Lower leg skin (tissue), 4 donors: Measurements from ENCODE around the gene TTN. TPM values are rescaled to one million over a fixed set of nuclear protein-coding genes. Genes with fewer than 3 reads are reported as not detected.

Experiments
- DNase-seq, 2 donors: peaks; one replicate each; pipeline ENCODE4 v3.0.0-alpha.2; 2019; ENCODE audit warnings: low spot score in 2 of 2
- H3K4me3 ChIP-seq: fragments of 200-600 bp; sonication (generic); 2 replicates; pipeline ENCODE4 v1.5.1; 2017; ENCODE audit warnings: mild to moderate bottlenecking, low read depth; ENCODE audit not compliant: poor library complexity, severe bottlenecking
- POLR2A ChIP-seq, 2 donors: fragments of 450-650 bp; IDR thresholded peaks; one replicate each; pipeline ENCODE4 v1.6.1; 2016 to 2017; ENCODE audit warnings: antibody characterized with exemption in 2 of 2, mild to moderate bottlenecking in 1 of 2, moderate library complexity in 1 of 2
- WGBS, 2 donors: methylation state at CpG; one replicate each; pipeline ENCODE4 v1.1.5; 2018; 5-methylcytosine and 5-hydroxymethylcytosine counted together
- intact Hi-C: fragments of 100-400 bp; cut with DNase I; formaldehyde crosslinking; loops from one replicate; pipeline ENCODE4 v1.15.0; 2023; ENCODE audit warnings: low total_unique reads
- total RNA-seq, 4 donors: library from RNA; depleted of rRNA; stranded (reverse); fragments of >200 nt; gene quantifications; one replicate each; pipeline ENCODE4 v1.1.0, GENCODE V29; 2016
- TF ChIP-seq, protein P1 (sequence below), 3 donors: fragments of 450-650 bp; IDR thresholded peaks; one replicate each; pipeline ENCODE4 v1.5.1; 2016; ENCODE audit warnings: antibody characterized with exemption in 3 of 3, mild to moderate bottlenecking in 3 of 3, moderate library complexity in 2 of 3

The TTN gene
- total RNA-seq, 4 donors from 2014 or later, result 0.25 to 2.4 (median 0.74) TPM

DNA sequence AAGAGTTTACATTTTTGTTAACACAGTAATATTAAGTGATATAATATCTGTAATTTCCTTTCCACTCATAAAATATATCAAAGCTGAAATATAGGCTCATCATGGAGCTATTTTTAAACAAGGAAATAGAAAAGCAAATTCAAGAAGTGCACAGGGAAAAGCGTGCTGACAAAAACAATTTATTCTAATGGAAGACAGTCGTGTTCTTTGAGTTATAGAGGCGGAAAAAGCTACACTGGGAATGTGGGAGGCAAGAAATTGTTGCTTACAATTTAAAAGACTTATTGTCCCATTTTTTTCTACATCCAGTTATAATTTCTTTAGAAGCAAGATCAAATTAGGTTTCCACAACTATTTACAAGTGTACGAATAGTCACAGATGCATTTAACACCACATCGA is 3.2 kb upstream of the TTN start:
- no peak overlapping the region for H3K4me3 ChIP-seq
- no peak for TF ChIP-seq POLR2A (IDR thresholded peaks at IDR 0.05)
- TF ChIP-seq, protein P1, sequence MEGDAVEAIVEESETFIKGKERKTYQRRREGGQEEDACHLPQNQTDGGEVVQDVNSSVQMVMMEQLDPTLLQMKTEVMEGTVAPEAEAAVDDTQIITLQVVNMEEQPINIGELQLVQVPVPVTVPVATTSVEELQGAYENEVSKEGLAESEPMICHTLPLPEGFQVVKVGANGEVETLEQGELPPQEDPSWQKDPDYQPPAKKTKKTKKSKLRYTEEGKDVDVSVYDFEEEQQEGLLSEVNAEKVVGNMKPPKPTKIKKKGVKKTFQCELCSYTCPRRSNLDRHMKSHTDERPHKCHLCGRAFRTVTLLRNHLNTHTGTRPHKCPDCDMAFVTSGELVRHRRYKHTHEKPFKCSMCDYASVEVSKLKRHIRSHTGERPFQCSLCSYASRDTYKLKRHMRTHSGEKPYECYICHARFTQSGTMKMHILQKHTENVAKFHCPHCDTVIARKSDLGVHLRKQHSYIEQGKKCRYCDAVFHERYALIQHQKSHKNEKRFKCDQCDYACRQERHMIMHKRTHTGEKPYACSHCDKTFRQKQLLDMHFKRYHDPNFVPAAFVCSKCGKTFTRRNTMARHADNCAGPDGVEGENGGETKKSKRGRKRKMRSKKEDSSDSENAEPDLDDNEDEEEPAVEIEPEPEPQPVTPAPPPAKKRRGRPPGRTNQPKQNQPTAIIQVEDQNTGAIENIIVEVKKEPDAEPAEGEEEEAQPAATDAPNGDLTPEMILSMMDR (IDR thresholded peaks at IDR 0.05), result no peak
- intact Hi-C loops, result no loop called here
- 80 to 88% methylated on average over 5 of the region's 5 CpGs for WGBS, 2 donors
- DNase-seq, result no peak

- DNase-seq, result no peak
- 83% methylated on average over 1 of the region's 1 CpG for WGBS, 2 donors
- intact Hi-C loops, result no loop called here
- H3K4me3 ChIP-seq, result no peak overlapping the region
- no peak for TF ChIP-seq POLR2A (IDR thresholded peaks at IDR 0.05)
- TF ChIP-seq, protein P1 (IDR thresholded peaks at IDR 0.05), result no peak
Measured at GRCh38 chr2:178806543-178806942, 680 bp downstream of the TTN start.

DNA sequence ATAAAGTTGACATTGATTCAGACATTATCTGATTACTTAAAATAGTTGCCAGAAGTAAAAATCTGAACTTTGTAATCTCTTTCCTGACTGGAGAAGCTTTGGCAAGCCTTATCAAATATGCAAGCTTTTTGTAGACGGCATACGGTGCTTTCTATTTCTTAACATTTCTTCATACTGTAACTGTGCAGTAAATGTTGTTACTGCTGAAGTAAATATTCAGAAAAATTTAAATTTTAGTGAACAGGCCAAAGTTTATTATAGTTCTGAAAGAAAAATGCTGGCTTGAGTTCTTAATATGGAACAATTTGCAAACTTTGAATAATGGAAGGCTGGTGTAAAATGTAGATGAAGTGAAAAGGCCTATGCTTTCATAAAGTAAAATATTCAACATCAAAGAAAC is 1.8 kb downstream of the TTN start:
- WGBS, 2 donors, result 85% methylated on average over 2 of the region's 2 CpGs
- intact Hi-C loops, result no loop called here
- no peak for DNase-seq
- TF ChIP-seq, protein P1 (IDR thresholded peaks at IDR 0.05), result no peak
- no peak for TF ChIP-seq POLR2A (IDR thresholded peaks at IDR 0.05)
- H3K4me3 ChIP-seq, result no peak overlapping the region

- no peak for DNase-seq
- no peak overlapping the region for H3K4me3 ChIP-seq
- TF ChIP-seq POLR2A (IDR thresholded peaks at IDR 0.05), result no peak
- TF ChIP-seq, protein P1 (IDR thresholded peaks at IDR 0.05), result no peak
- intact Hi-C loops, result no loop called here
- 49 to 70% methylated on average over 3 of the region's 3 CpGs for WGBS, 2 donors
Measured at GRCh38 chr2:178804791-178805190, 2.4 kb downstream of the TTN start.

- 90 to 92% methylated on average over 7 of the region's 7 CpGs for WGBS, 2 donors
- TF ChIP-seq POLR2A (IDR thresholded peaks at IDR 0.05), result no peak
- TF ChIP-seq, protein P1 (IDR thresholded peaks at IDR 0.05), result no peak
- no peak for DNase-seq
- no peak overlapping the region for H3K4me3 ChIP-seq
- intact Hi-C loops, result no loop called here
Measured at GRCh38 chr2:178800510-178800909, 6.7 kb downstream of the TTN start.

GRCh38 chr2:178799305-178799704 is 7.9 kb downstream of the TTN start:
- 92 to 95% methylated on average over 19 of the region's 19 CpGs for WGBS, 2 donors
- no peak overlapping the region for H3K4me3 ChIP-seq
- no peak for DNase-seq
- intact Hi-C loops, result loop anchor here (10.0 kb wide), 1 partner anchor 115 kb away; no protein-coding TSS in a partner anchor
- TF ChIP-seq, protein P1 (IDR thresholded peaks at IDR 0.05), result no peak
- TF ChIP-seq POLR2A (IDR thresholded peaks at IDR 0.05), result no peak
